Measurements from ENCODE around the gene EXOC7. TPM values are rescaled to one million over a fixed set of nuclear protein-coding genes. Genes with fewer than 3 reads are reported as not detected.

Gene EXOC7
- total RNA-seq, 2 experiments from 2014 or later, result 122 to 173 TPM

DNA sequence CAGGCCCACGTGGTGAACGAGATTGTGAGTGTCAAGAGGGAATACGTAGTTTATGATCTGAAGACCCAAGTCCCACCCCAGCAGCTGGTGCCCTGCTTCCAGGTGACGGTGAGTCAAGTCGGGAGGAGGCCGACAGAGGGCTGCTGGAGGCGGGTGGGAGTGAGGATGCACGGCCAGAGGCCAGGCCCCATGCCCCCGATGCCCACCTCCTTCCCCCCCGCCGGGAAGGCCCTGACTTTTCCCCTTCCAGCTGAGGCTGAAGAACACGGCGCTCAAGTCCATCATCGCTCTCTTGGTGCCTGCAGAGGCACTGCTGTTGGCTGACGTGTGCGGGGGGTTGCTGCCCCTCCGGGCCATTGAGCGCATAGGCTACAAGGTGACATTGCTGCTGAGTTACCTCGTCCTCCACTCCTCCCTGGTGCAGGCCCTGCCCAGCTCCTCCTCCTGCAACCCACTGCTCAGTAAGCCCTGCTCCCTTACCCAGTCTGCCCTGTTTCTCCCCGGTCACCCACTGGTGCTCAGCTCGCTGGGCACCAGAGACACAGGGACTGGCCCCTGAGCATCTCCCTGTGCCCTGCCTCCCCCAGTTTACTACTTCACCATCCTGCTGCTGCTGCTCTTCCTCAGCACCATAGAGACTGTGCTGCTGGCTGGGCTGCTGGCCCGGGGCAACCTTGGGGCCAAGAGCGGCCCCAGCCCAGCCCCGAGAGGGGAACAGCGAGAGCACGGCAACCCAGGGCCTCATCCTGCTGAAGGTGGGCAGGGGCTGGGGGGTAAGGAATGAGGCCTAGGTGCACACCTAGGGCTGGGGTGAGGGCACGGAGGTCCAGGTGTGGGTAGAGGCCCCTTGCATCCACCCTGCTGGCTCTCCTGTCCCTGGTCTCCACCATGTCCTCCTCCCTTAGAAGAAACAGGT, 22.0 kb downstream of the EXOC7 start:
- Histone ChIP-seq H3K4me1 (ENCODE audit: insufficient read depth, low read length, poor library complexity, severe bottlenecking) (peaks cover 8% of the 10 kb centered on the region), H3K4me3 (ENCODE audit: low read depth, low read length, poor library complexity, severe bottlenecking) (no peak overlapping the region), H3K79me2 (ENCODE audit: insufficient read depth, low read depth, low read length) (no peaks in the 10 kb centered on the region), H3K9me3 (ENCODE audit: low read length) (no peaks in the 10 kb centered on the region), H3K27ac (ENCODE audit: low read depth, low read length, poor library complexity, severe bottlenecking) (no peak overlapping the region), H2AFZ (ENCODE audit: low read length) (no peak overlapping the region), H3K9me2 (ENCODE audit: insufficient read depth, low read length) (no peaks in the 10 kb centered on the region), H4K20me1 (ENCODE audit: insufficient read depth, low read length) (no peaks in the 10 kb centered on the region), H3K4me2 (ENCODE audit: low read length) (no peak overlapping the region), H3K36me3 (ENCODE audit: insufficient read depth, low read length) (peaks cover 38% of the 10 kb centered on the region)
- no peak for DNase-seq (ENCODE audit: low spot score)
- intact Hi-C loops (cut with micrococcal nuclease; ENCODE audit: unreplicated experiment), result no loop called here
- no TSS peak for BruUV-seq (replicated peaks)
- ChIA-PET POLR2A (no interaction called here), CTCF (ENCODE audit: unreplicated experiment) (no interaction called here)
- TF ChIP-seq, protein P1, sequence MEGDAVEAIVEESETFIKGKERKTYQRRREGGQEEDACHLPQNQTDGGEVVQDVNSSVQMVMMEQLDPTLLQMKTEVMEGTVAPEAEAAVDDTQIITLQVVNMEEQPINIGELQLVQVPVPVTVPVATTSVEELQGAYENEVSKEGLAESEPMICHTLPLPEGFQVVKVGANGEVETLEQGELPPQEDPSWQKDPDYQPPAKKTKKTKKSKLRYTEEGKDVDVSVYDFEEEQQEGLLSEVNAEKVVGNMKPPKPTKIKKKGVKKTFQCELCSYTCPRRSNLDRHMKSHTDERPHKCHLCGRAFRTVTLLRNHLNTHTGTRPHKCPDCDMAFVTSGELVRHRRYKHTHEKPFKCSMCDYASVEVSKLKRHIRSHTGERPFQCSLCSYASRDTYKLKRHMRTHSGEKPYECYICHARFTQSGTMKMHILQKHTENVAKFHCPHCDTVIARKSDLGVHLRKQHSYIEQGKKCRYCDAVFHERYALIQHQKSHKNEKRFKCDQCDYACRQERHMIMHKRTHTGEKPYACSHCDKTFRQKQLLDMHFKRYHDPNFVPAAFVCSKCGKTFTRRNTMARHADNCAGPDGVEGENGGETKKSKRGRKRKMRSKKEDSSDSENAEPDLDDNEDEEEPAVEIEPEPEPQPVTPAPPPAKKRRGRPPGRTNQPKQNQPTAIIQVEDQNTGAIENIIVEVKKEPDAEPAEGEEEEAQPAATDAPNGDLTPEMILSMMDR (conservative IDR thresholded peaks at IDR 0.05; ENCODE audit: low read length), result no peak
- no peak for TF ChIP-seq EZH2phosphoT487 (IDR thresholded peaks at IDR 0.05; ENCODE audit: borderline replicate concordance, low read depth, low read length)

DNA sequence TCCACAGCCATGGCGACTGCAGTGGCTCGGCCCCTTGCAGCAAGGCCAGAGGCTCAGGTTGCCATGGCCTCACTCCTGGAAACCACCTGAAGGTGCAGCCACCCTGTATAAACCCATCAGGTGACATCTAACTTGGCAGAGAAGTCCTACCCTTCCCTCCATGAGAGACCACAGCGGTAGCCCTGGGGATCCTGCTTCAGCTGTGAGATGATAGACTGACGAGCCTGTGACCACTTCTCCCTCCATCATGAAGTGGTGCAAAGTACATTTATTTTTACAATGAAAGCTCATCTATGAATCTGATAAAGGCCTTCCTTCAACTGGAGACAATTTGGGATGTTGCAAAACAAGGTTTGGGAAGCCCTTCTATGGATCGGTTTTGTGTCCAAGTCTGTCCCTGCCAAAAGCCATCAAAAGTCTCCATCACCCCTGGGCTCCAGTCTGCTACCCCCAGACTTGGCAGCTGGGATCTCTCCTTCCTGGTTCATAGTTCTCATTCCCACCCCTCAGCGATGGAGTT, 22.8 kb downstream of the EXOC7 start:
- ChIA-PET CTCF (ENCODE audit: unreplicated experiment) (interaction anchor here (1.4 kb wide), 1 partner anchor 66 kb away, joined by 4 read pairs; no protein-coding TSS in a partner anchor), POLR2A (no interaction called here)
- peaks cover 8% of the 10 kb centered on the region for H3K4me1 ChIP-seq (ENCODE audit: insufficient read depth, low read length, poor library complexity, severe bottlenecking)
- no peak for DNase-seq (ENCODE audit: low spot score)
- no peak for TF ChIP-seq EZH2phosphoT487 (IDR thresholded peaks at IDR 0.05; ENCODE audit: borderline replicate concordance, low read depth, low read length)
- TF ChIP-seq, protein P1 (conservative IDR thresholded peaks at IDR 0.05; ENCODE audit: low read length), result no peak
- BruUV-seq (replicated peaks), result no TSS peak
- H3K4me2 ChIP-seq (ENCODE audit: low read length), result no peak overlapping the region
- no peak overlapping the region for H2AFZ ChIP-seq (ENCODE audit: low read length)
- H3K36me3 ChIP-seq (ENCODE audit: insufficient read depth, low read length), result peaks cover 36% of the 10 kb centered on the region
- no peak overlapping the region for H3K27ac ChIP-seq (ENCODE audit: low read depth, low read length, poor library complexity, severe bottlenecking)
- H3K4me3 ChIP-seq (ENCODE audit: low read depth, low read length, poor library complexity, severe bottlenecking), result no peak overlapping the region
- no peaks in the 10 kb centered on the region for H3K9me3 ChIP-seq (ENCODE audit: low read length)
- H3K79me2 ChIP-seq (ENCODE audit: insufficient read depth, low read depth, low read length), result no peaks in the 10 kb centered on the region
- H4K20me1 ChIP-seq (ENCODE audit: insufficient read depth, low read length), result no peaks in the 10 kb centered on the region
- no peaks in the 10 kb centered on the region for H3K9me2 ChIP-seq (ENCODE audit: insufficient read depth, low read length)
- intact Hi-C loops (cut with micrococcal nuclease; ENCODE audit: unreplicated experiment), result no loop called here

Data from OCI-LY7 (cell line).